Right lobe of liver (tissue), 6 donors: ENCODE results near the gene CHRM4. TPM values are rescaled to one million over a fixed set of nuclear protein-coding genes. Genes with fewer than 3 reads are reported as not detected.

Experiments used
- ATAC-seq, 4 donors: fragments of 200-7000 bp; cut with Tn5 transposase; one replicate each; pipeline ENCODE4 v1.9.1; 2020; ENCODE audit warnings: mild to moderate bottlenecking in 4 of 4, moderate library complexity in 4 of 4
- DNase-seq, 3 donors: peaks; one replicate each; pipeline ENCODE4 v3.0.0-alpha.2; 2020
- H3K27ac ChIP-seq, 3 donors: fragments of 200-600 bp; one replicate each; pipeline ENCODE4 v1.8.0; 2022
- H3K27me3 ChIP-seq, 2 donors: fragments of 200-600 bp; one replicate each; pipeline ENCODE4 v1.8.0; 2022
- H3K36me3 ChIP-seq, 4 donors: fragments of 200-600 bp; sonication (generic) in 1 of 4; one replicate each; pipeline versions ENCODE4 v1.5.1 to v1.8.0; 2017 to 2022; ENCODE audit warnings: control low read depth in 1 of 4
- H3K4me1 ChIP-seq, 4 donors: fragments of 200-600 bp; sonication (generic) in 1 of 4; one replicate each; pipeline versions ENCODE4 v1.5.1 to v1.8.0; 2017 to 2022; ENCODE audit warnings: control low read depth in 1 of 4
- H3K4me3 ChIP-seq, 3 donors: fragments of 200-600 bp; one replicate each; pipeline ENCODE4 v1.8.0; 2022
- H3K9me3 ChIP-seq, 4 donors: fragments of 200-600 bp; sonication (generic) in 1 of 4; one replicate each; pipeline versions ENCODE4 v1.5.1 to v1.8.0; 2017 to 2022; ENCODE audit warnings: control low read depth in 1 of 4
- POLR2A ChIP-seq: fragments of 450-650 bp; IDR thresholded peaks from one replicate; pipeline ENCODE4 v1.6.1; 2017; ENCODE audit warnings: antibody characterized with exemption, mild to moderate bottlenecking
- WGBS: methylation state at CpG from one replicate; pipeline ENCODE4 v1.1.6; 2018; ENCODE audit warnings: low coverage, low lambda C conversion rate; ENCODE audit not compliant: insufficient coverage; ENCODE audit errors: missing lambda C conversion rate; 5-methylcytosine and 5-hydroxymethylcytosine counted together
- intact Hi-C, 2 donors: fragments of 100-400 bp; cut with DNase I; formaldehyde crosslinking; loops; one replicate each; pipeline versions ENCODE4 v1.11.2 to v1.14.1; 2022
- total RNA-seq, 6 experiments: library from RNA; depleted of rRNA in 2 of 6; stranded (reverse); fragments of >200 nt in 2 of 6; fragmentation: NEBNext Ultra II Directional in 3 of 6; extraction: Animal tissue kit (Norgen Biotek cat#: 25700) in 3 of 6; gene quantifications; one replicate each; pipeline versions ENCODE4 v1.1.0 to v1.2.4, GENCODE V29; 2016 to 2023
- TF ChIP-seq, protein P1 (sequence below), 4 donors: fragments of 200-600 bp in 3 of 4; fragments of 450-650 bp in 1 of 4; IDR thresholded peaks; one replicate each; pipeline versions ENCODE4 v1.5.1 to v1.8.0; 2016 to 2022; ENCODE audit warnings: antibody characterized with exemption in 4 of 4, mild to moderate bottlenecking in 2 of 4
- donor health status: DM: no; HTN: yes; CAD: no.
- donor health status: DM: no; HTN: no; CAD: no.
- donor health status: DM: no; HTN: no; CAD: no.
- donor health status: DM: no; HTN: yes; CAD: no.
- donor health status: DM: no; HTN: yes; CAD: no.

CHRM4 gene
- total RNA-seq, 6 experiments from 2014 or later, result not detected

DNA sequence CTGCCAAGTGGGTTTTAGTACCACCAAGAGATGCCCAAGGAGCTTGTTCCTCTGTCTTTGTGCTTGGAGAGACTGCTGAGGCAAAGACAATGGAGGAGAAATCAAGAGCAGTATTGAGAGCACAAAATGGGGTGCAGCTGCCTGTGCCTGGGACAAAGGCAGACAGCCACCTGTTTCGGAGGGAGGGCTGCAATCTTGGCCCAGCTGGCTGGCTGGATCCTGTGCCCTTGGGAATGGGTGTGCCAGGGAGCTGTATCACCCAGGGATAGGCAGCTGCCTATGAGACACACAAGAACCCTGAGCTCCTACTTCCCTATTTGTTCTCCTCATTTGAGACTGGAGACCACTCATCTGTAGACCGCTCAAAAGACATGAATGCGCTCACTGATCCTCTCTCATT lies 23.3 kb upstream of the CHRM4 start:
- no peaks in the 10 kb centered on the region for H3K4me1 ChIP-seq
- H3K4me3 ChIP-seq, result no peak overlapping the region
- no peaks in the 10 kb centered on the region for H3K27me3 ChIP-seq
- intact Hi-C loops, result no loop called here
- ATAC-seq, result no peak
- 50% methylated on average over 2 of the region's 3 CpGs for WGBS
- no peak for DNase-seq
- H3K27ac ChIP-seq, result no peak overlapping the region
- H3K36me3 ChIP-seq, result peaks cover 0 to 26% (median 10%) of the 10 kb centered on the region in 4 donors
- TF ChIP-seq POLR2A, result no peak
- TF ChIP-seq, protein P1, sequence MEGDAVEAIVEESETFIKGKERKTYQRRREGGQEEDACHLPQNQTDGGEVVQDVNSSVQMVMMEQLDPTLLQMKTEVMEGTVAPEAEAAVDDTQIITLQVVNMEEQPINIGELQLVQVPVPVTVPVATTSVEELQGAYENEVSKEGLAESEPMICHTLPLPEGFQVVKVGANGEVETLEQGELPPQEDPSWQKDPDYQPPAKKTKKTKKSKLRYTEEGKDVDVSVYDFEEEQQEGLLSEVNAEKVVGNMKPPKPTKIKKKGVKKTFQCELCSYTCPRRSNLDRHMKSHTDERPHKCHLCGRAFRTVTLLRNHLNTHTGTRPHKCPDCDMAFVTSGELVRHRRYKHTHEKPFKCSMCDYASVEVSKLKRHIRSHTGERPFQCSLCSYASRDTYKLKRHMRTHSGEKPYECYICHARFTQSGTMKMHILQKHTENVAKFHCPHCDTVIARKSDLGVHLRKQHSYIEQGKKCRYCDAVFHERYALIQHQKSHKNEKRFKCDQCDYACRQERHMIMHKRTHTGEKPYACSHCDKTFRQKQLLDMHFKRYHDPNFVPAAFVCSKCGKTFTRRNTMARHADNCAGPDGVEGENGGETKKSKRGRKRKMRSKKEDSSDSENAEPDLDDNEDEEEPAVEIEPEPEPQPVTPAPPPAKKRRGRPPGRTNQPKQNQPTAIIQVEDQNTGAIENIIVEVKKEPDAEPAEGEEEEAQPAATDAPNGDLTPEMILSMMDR (IDR thresholded peaks at IDR 0.05), result no peak
- no peaks in the 10 kb centered on the region for H3K9me3 ChIP-seq

DNA sequence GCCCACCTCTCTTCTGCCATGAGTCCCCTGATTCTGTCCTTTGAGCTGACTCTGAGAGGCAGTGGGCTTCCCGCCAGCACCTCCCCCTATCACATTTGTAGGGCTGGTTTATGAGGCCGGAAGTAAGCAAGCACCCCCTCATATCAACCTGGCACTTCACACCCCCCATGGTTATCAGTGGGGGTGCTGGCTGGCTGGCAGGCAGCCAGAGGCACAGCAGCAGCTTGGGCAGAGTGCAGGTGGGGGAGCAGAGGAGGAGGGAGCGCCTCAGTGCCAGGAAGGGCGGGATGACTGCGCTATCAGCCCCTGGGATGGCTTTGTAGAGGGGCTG lies 22.9 kb upstream of the CHRM4 start:
- Histone ChIP-seq H3K27me3 (no peaks in the 10 kb centered on the region), H3K9me3 (no peaks in the 10 kb centered on the region), H3K4me3 (no peak overlapping the region), H3K4me1 (no peaks in the 10 kb centered on the region), H3K36me3 (peaks cover 0 to 30% (median 12%) of the 10 kb centered on the region in 4 donors), H3K27ac (no peak overlapping the region)
- TF ChIP-seq POLR2A, result no peak
- TF ChIP-seq, protein P1 (IDR thresholded peaks at IDR 0.05), result no peak
- 100% methylated on average over 2 of the region's 5 CpGs for WGBS
- ATAC-seq (no peak), DNase-seq (no peak)
- intact Hi-C loops, result no loop called here

DNA sequence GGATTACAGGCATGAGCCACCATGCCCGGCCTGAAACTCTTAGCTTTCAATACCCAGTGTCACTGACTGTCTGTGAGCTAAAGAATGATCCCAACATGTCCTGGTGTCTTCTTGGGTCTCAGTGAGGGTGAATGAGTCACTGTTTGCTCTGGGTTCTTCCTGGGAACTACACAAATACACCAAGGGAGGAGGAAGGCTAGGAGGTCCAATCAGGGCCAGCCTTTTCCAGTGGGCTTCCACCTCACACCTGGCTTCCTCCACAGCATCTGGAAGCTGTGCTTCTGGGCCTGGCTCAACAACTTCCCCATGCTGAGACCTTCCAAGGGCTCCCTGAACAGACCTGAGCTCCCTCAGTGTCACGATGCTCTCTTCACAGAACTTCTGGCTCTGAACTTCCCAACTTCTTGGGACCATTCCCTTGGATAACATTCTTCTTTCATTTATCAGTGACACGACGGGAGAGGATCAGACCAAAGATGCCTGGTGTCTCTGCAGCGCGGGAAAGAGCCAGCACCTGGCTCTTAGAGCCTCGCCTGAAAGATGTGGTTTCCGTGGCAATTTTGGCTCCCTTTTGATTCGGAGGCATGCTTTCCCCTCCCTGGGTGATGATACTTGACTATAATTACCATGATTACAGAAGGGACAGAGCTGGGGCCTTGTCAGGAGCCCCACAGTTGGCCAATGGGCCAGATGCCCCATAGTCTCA lies 22.3 kb upstream of the CHRM4 start:
- H3K27me3 ChIP-seq, result no peaks in the 10 kb centered on the region
- intact Hi-C loops, result no loop called here
- no peaks in the 10 kb centered on the region for H3K9me3 ChIP-seq
- DNase-seq (no peak), ATAC-seq (peak in 1 of 4 donors; percentile 55)
- H3K4me1 ChIP-seq, result no peaks in the 10 kb centered on the region
- H3K27ac ChIP-seq, result no peak overlapping the region
- 87% methylated on average over 3 of the region's 9 CpGs for WGBS
- peaks cover 0 to 33% (median 12%) of the 10 kb centered on the region in 4 donors for H3K36me3 ChIP-seq
- no peak overlapping the region for H3K4me3 ChIP-seq
- TF ChIP-seq, protein P1 (IDR thresholded peaks at IDR 0.05), result no peak
- no peak for TF ChIP-seq POLR2A

DNA sequence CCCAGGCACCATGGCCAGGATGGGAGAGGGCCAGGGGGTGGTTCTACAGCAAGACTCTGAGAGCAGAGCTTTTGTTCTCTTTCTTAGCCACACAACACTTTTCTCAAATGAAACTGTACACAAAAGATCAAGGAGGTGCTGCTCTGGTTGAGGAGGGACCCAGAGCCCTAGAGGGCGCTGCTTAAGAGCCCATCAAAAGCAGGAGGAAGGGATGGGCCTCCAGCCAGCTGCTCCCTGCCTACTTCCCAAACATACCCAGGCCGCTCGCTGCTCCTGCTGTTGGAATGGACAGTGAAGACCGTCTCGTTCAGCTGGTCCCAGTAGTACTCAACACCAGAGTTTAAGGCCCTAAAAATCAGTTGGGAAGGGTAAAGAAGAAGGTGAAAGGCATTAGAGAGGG lies 18.4 kb upstream of the CHRM4 start:
- H3K27ac ChIP-seq, result no peak overlapping the region
- H3K4me3 ChIP-seq, result no peak overlapping the region
- WGBS, result 85% methylated on average over 4 of the region's 5 CpGs
- ATAC-seq (no peak), DNase-seq (no peak)
- no peak for TF ChIP-seq POLR2A
- TF ChIP-seq, protein P1 (IDR thresholded peaks at IDR 0.05), result no peak
- H3K4me1 ChIP-seq, result no peaks in the 10 kb centered on the region
- intact Hi-C loops, result no loop called here
- H3K9me3 ChIP-seq, result no peaks in the 10 kb centered on the region
- H3K36me3 ChIP-seq, result peaks cover 0 to 27% (median 16%) of the 10 kb centered on the region in 4 donors
- no peaks in the 10 kb centered on the region for H3K27me3 ChIP-seq
